ENCODE data around the gene SLC22A7.
A peak's percentile ranks its signal among the peaks of the same experiment; 100 is the strongest.

The SLC22A7 gene

DNA sequence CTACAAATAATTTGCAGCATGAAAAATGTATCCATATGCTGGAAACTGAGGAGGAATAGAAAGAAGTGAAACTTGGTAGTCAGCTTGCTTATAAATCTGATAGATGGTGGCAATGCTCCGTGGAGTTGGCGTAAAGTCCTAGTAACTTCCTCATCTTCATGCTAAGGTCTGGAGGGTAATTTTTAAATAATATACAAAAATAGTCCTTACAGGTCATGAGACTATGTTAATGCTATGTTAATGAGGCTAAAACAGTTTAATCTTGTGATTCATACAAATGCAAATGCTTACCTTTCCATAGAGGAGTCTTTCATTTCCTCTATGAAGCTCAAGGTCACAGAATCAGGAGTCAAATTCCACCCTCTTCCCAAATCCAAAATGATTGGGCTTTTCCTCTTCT, 20.0 kb downstream of the SLC22A7 start:
- Histone ChIP-seq H3K27me3 (ENCODE audit: control insufficient read depth, low read length) (no peaks in the 10 kb centered on the region), H3K27ac (ENCODE audit: low read depth, low read length) (peak overlapping the region; percentile 87), H3K36me3 (ENCODE audit: control insufficient read depth, low read length) (peaks cover 38% of the 10 kb centered on the region), H4K20me1 (ENCODE audit: control insufficient read depth, insufficient read depth, low read depth, low read length) (no peaks in the 10 kb centered on the region), H3K4me1 (ENCODE audit: control insufficient read depth, low read length) (peaks cover 94% of the 10 kb centered on the region), H3K9me2 (replicated peaks; ENCODE audit: control insufficient read depth, low read length) (no peaks in the 10 kb centered on the region), H3K4me3 (ENCODE audit: low read length) (peak overlapping the region; percentile 59), H3K4me2 (ENCODE audit: low read length) (peak overlapping the region; percentile 79), H3K79me2 (ENCODE audit: control insufficient read depth, low read length) (0 out of 2 replicates have a peak, but pooled peaks cover 8% of the 10 kb centered on the region), H3F3A (ENCODE audit: control insufficient read depth, insufficient read depth) (peaks cover 60% of the 10 kb centered on the region), H3K9me3 (ENCODE audit: control insufficient read depth, insufficient read depth, low read length) (no peaks in the 10 kb centered on the region)
- TF ChIP-seq, protein P1, sequence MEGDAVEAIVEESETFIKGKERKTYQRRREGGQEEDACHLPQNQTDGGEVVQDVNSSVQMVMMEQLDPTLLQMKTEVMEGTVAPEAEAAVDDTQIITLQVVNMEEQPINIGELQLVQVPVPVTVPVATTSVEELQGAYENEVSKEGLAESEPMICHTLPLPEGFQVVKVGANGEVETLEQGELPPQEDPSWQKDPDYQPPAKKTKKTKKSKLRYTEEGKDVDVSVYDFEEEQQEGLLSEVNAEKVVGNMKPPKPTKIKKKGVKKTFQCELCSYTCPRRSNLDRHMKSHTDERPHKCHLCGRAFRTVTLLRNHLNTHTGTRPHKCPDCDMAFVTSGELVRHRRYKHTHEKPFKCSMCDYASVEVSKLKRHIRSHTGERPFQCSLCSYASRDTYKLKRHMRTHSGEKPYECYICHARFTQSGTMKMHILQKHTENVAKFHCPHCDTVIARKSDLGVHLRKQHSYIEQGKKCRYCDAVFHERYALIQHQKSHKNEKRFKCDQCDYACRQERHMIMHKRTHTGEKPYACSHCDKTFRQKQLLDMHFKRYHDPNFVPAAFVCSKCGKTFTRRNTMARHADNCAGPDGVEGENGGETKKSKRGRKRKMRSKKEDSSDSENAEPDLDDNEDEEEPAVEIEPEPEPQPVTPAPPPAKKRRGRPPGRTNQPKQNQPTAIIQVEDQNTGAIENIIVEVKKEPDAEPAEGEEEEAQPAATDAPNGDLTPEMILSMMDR (IDR thresholded peaks at IDR 0.05; ENCODE audit: low read depth, low read length, poor library complexity, severe bottlenecking): no peak
- no peak for TF ChIP-seq EZH2phosphoT487 (IDR thresholded peaks at IDR 0.05; ENCODE audit: borderline replicate concordance, low read length)

DNA sequence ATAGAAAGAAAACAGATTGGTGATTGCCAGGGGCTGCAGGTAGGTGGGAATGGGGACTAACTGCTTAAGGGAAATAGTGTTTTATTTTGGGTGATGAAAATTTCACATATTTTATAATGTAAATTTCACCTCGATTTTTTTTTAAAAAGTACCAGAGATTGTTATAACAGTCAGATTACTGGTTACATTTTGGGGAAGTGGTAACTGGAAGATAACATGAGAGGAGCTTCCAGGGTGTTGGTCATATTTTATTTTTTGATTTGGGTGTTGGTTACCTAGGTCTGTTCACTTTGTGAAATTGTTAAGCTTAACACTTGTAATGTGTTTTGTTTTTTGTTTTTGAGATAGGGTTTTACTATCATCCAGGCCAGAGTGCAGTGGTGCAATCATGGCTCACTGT, 27.8 kb downstream of the SLC22A7 start:
- Histone ChIP-seq H4K20me1 (ENCODE audit: control insufficient read depth, insufficient read depth, low read depth, low read length) (no peaks in the 10 kb centered on the region), H3K9me2 (replicated peaks; ENCODE audit: control insufficient read depth, low read length) (no peaks in the 10 kb centered on the region), H3K79me2 (ENCODE audit: control insufficient read depth, low read length) (peaks cover 17% of the 10 kb centered on the region; the same call in 1 of the 2 replicates), H3K4me2 (ENCODE audit: low read length) (no peak overlapping the region), H3K9me3 (ENCODE audit: control insufficient read depth, insufficient read depth, low read length) (peaks cover 3% of the 10 kb centered on the region; the same call in 1 of the 2 replicates), H3K27me3 (ENCODE audit: control insufficient read depth, low read length) (no peaks in the 10 kb centered on the region), H3K4me3 (ENCODE audit: low read length) (no peak overlapping the region), H3K4me1 (ENCODE audit: control insufficient read depth, low read length) (peaks cover 31% of the 10 kb centered on the region), H3K36me3 (ENCODE audit: control insufficient read depth, low read length) (peaks cover 62% of the 10 kb centered on the region), H3F3A (ENCODE audit: control insufficient read depth, insufficient read depth) (peaks cover 28% of the 10 kb centered on the region), H3K27ac (ENCODE audit: low read depth, low read length) (no peak overlapping the region)
- TF ChIP-seq EZH2phosphoT487 (IDR thresholded peaks at IDR 0.05; ENCODE audit: borderline replicate concordance, low read length): no peak
- TF ChIP-seq, protein P1 (IDR thresholded peaks at IDR 0.05; ENCODE audit: low read depth, low read length, poor library complexity, severe bottlenecking): no peak

DNA sequence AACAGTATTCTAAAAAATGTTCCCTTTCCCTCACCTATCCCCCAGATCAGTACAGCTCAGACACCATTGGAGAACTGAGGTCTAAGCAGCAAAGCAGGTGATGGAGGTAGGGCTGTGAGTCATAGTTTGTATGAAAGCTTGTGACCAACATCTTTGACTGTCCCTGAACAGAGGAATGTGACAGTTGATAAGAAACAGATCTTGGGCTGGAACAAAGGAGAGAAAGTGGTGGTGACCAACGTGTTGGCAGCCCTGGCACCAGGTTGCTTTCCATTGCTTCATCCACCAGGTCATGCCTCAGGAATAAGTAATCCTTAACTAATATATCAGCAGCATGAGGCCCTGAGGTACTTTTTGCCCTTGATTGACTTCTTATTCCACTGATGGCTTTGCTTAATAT, 30.5 kb downstream of the SLC22A7 start:
- H3K9me2 ChIP-seq (replicated peaks; ENCODE audit: control insufficient read depth, low read length): no peaks in the 10 kb centered on the region
- no peak for TF ChIP-seq EZH2phosphoT487 (IDR thresholded peaks at IDR 0.05; ENCODE audit: borderline replicate concordance, low read length)
- TF ChIP-seq, protein P1 (IDR thresholded peaks at IDR 0.05; ENCODE audit: low read depth, low read length, poor library complexity, severe bottlenecking): no peak
- H3K27ac ChIP-seq (ENCODE audit: low read depth, low read length): no peak overlapping the region
- H3K27me3 ChIP-seq (ENCODE audit: control insufficient read depth, low read length): no peaks in the 10 kb centered on the region
- H3K36me3 ChIP-seq (ENCODE audit: control insufficient read depth, low read length): peaks cover 73% of the 10 kb centered on the region
- H3K79me2 ChIP-seq (ENCODE audit: control insufficient read depth, low read length): peaks cover 5% of the 10 kb centered on the region; the same call in 1 of the 2 replicates
- peaks cover 27% of the 10 kb centered on the region for H3F3A ChIP-seq (ENCODE audit: control insufficient read depth, insufficient read depth)
- H3K4me3 ChIP-seq (ENCODE audit: low read length): no peak overlapping the region
- H3K9me3 ChIP-seq (ENCODE audit: control insufficient read depth, insufficient read depth, low read length): peaks cover 3% of the 10 kb centered on the region; the same call in 1 of the 2 replicates
- peaks cover 7% of the 10 kb centered on the region for H3K4me1 ChIP-seq (ENCODE audit: control insufficient read depth, low read length)
- no peaks in the 10 kb centered on the region for H4K20me1 ChIP-seq (ENCODE audit: control insufficient read depth, insufficient read depth, low read depth, low read length)
- no peak overlapping the region for H3K4me2 ChIP-seq (ENCODE audit: low read length)

Data from DOHH2 (cell line).